VCaP (cell line): ENCODE results near the gene CXXC5.

Experiments used
- H3K27ac ChIP-seq: fragments of 450-650 bp; 2 replicates; pipeline ENCODE4 v1.5.1; 2017
- TF ChIP-seq, protein P1 (sequence below): fragments of 450-650 bp; conservative IDR thresholded peaks from 2 replicates; pipeline ENCODE4 v1.5.1; 2017; ENCODE audit warnings: mild to moderate bottlenecking, moderate library complexity

Gene CXXC5

DNA sequence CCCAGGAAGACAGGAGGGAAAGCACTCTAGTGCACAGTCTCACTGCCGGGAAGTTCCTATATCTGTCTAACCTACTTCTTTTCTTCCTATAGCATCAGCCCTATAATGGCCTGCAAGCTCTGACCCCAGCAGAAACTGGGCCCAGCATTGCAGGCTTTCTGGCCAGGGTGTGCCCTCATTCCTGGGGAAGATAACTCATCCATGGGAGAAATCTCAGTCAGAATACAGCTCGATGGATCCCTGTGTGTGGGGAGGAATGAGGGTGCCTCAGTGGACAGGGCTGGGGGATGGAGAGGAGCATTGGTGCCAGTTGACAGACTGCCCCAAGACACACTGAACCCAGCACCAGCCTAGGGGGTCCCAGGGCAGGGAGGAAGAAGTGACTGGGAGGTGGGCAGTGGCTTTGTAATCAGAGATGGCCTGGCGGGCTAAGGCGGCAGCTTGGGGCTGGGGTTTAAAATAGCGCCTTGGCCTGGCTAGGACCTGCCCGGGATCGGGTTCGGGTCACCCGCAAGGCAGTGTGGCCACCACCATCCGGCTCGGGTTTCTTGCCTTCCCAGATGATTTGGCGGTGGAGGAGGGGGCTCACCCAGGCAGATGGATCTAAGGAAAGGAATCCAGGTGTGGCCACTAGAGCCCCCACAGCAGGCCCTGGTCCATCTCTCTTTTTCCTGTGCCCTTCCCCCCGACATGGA lies 7.6 kb upstream of the CXXC5 start:
- H3K27ac ChIP-seq: no peak overlapping the region
- TF ChIP-seq, protein P1, sequence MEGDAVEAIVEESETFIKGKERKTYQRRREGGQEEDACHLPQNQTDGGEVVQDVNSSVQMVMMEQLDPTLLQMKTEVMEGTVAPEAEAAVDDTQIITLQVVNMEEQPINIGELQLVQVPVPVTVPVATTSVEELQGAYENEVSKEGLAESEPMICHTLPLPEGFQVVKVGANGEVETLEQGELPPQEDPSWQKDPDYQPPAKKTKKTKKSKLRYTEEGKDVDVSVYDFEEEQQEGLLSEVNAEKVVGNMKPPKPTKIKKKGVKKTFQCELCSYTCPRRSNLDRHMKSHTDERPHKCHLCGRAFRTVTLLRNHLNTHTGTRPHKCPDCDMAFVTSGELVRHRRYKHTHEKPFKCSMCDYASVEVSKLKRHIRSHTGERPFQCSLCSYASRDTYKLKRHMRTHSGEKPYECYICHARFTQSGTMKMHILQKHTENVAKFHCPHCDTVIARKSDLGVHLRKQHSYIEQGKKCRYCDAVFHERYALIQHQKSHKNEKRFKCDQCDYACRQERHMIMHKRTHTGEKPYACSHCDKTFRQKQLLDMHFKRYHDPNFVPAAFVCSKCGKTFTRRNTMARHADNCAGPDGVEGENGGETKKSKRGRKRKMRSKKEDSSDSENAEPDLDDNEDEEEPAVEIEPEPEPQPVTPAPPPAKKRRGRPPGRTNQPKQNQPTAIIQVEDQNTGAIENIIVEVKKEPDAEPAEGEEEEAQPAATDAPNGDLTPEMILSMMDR: no peak

DNA sequence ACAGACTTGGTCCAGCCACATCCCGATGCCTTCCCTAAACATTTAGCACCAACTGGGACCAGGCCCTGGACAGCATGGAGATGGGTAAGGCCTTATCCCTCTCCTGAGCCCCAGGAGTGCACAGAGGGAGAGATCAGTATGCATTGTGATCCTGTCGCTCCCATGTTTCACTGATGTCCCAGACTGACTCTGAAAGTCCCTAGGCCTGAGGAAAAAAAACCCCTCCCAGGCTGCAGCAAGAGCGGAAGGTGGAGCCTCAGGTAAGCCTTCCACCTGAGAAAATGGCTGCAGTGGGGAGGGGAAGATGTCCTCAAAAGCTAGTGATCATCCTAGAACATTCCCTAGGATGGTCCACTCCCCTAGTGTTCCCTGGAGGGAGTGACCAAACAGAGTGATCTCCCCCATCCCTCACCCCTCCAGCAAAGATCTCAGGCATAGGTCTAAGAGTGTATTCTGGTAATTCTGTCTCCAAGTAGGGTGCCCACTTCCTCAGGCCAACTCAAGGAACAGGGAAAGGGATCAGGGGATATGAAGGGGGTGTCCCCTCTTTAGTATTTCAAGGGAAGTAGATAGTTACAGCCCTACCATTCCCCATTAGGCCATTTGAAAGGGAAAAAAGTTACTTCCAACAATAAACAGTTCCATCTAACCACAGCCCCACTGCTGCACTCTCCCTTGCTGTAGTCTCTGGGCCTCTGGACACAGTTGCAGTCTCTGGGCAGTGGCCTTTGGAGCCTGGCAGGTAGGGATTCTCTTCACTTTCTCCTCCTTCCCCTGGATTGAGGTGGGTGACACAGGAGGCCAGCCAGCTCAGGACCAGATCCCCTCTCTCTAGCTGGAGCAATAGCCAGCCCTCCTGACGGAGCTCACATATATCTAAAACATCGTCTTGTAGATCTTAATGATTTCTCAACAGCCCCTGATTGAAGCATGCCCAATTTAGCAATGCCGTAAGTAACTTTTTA lies 6.8 kb upstream of the CXXC5 start:
- TF ChIP-seq, protein P1: no peak
- H3K27ac ChIP-seq: no peak overlapping the region

DNA sequence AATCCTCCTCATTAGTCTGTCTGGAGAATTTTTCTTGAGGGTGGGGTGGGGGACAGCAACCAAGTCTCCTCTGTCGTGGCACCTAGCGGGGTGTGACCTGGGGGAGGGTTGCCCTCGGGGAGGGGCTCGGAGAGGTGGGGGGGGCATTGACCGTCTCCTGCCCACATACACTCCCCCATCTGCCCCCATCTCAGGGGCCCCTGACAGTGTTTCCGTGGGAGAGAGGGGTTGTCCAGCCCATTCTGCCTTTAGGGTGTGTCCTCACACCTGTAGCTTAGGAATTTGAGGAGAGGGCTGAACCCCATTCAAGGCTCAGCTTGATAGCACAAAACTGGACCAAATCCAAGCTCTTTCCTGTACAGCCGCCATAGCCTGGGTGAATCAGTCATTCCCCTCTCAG lies 5.9 kb upstream of the CXXC5 start:
- H3K27ac ChIP-seq: peak overlapping the region; percentile 78; the same call in 1 of the 2 replicates
- TF ChIP-seq, protein P1: no peak

- peak overlapping the region; percentile 78 for H3K27ac ChIP-seq
- TF ChIP-seq, protein P1: no peak
These were observed 5.0 kb upstream of the CXXC5 start for GRCh38 chr5:139642891-139643871.

DNA sequence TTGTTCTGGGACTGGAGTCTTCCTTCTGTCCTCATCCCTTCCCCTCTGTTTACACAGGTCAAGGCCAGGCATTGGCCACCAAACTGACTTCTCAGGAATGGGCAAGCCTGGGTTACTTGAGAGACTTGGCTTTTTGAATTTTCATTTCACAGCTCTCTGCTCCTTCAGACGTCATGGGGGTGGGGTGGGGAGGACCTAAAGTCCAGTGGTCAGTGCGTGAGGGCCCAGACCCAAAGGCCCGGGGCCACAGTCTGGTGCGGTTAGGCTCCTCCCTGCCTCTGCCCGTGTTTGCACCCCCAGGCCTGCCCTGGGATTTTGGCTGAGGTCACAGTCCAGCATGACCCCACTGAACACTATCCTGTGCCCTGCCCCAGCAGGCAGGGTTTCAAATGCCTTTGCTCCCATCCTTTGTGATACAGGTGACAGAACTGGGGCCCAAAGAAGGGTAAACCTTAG lies 4.1 kb upstream of the CXXC5 start:
- TF ChIP-seq, protein P1: no peak
- H3K27ac ChIP-seq: peak overlapping the region; percentile 78

GRCh38 chr5:139644646-139645429 lies 3.3 kb upstream of the CXXC5 start:
- no peak overlapping the region for H3K27ac ChIP-seq
- TF ChIP-seq, protein P1: no peak
